HG02588 (cell line): Measurements from ENCODE around the gene PLEKHG5.
"Not testable (repeated sequence)": the region's sequence is repeated elsewhere in the genome, so short reads cannot be mapped to it uniquely, and the experiment has no call there.

Experiments
- ATAC-seq: cut with Tn5 transposase; IDR thresholded peaks from one replicate; pipeline ENCODE4 v1.9.1; 2021; ENCODE audit warnings: mild to moderate bottlenecking, moderate library complexity; ENCODE audit not compliant: unreplicated experiment

Gene PLEKHG5

GRCh38 chr1:6464514-6464836 lies 27.0 kb downstream of the PLEKHG5 start:
- no peak for ATAC-seq

DNA sequence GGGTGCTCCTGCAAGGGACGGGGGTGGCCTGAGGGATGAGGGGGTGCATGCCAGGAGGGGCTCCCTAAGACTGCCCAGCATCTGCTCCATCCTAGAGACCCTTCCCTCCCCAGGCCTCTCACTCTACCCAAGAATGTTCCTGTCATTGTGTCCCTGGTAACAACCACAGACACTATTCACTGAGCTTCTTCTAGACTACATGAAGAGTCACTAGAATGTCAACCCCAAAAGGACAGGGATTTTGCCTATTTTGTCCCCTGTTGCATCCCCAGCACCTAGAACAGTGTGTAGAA lies 28.4 kb downstream of the PLEKHG5 start:
- no peak for ATAC-seq

DNA sequence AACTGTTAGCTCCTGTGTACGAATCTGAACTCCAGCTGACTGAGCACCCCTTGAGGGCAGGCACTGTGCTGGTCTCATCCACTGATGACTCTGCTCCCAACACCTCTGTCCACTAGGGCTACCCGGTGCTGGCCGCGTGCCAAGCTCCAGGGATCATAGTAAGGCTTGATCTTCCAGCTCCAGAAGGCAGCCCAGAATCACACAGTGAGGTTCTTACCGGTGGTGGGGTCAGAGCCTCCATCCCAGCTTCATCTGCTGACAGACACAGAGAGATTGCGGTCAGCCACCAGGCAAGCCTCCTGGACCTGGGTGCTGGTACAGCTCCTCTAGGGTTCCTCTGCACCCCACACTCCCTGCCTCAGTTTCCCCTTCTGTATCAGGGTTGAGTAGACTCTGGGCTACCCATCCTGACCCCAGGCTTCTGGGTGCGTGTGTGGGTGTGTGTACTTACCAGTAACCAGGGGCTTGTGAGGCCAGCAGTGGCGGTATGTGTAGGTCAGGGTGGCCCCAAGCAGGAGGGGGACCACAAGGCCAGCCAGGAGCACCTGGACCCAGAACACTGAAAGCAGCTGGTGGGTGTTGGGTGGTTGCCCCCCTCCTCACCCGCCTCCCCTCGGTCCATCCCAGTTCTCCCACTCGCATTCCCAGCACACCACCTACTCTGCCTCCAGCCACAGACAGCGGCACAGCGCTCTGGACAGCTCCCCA lies 28.9 kb downstream of the PLEKHG5 start:
- no peak for ATAC-seq

DNA sequence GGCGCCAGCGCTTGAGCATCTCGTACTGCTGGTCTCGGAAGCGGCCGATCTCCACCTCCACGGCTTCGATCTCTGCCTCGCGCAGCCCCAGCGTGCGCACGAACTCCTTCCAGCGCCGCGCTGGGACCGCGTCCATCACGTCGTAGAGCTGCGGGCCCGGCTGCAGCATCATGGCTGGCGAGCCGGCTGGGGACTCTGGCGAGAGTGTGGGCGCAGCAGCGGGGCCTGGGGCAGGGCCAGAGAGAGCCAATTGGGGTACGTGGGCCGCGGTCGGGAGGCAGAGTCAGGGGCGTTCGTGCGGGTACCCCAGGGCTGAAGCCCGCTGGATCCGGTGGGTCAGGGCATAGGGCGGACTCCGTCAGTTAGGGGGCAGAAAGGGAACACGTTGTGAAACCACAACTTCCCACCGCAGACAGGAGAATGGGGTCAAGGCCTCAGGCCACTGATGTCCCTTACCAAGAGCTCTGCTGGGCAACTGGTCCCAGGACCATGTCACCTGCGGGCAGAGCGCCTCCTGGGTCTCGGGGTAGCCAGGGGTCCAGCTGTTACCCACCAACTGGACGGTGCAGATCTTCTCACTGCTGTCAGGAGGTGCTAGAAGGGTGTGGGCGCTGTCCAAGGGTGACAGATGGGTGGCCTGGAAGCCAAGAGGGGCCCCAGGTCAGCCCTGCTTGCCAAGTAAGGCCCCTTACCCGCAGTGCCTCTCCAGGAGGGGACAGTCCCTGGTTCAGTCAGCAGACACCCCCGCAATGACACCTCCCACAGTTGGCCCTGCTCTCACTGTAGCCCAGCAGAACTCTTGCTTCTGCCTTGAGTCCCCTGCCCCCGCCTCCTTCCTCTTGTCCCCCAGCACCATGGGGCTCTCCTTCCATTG lies 29.7 kb downstream of the PLEKHG5 start:
- ATAC-seq = no peak

DNA sequence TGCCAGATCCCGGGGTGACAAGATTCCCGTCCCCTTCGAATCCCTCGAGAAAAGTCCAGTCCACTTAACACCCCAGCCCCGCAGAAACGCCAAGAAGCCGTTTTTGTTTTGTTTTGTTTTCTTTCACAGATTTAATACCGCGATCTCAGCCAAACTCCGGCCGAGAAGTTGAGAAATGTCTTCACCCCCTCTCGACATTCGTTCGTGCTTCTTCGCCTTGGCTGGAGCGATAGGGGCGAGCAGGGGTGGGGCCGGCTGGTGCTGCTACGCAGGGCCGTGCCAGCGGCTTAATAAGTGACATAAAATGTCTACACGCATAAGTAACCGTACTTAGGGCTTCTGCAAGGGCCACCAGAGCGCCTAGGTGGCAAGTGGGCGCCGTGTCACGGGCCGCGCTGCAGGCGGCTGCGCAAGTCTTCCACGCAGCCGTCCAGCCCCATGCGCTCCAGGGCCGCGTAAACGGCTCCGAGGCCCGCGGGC lies 30.4 kb downstream of the PLEKHG5 start:
- no peak for ATAC-seq

GRCh38 chr1:6460301-6461050 lies 31.0 kb downstream of the PLEKHG5 start:
- ATAC-seq = no peak

- no peak for ATAC-seq
Observed at GRCh38 chr1:6459850-6460265, 31.6 kb downstream of the PLEKHG5 start.

DNA sequence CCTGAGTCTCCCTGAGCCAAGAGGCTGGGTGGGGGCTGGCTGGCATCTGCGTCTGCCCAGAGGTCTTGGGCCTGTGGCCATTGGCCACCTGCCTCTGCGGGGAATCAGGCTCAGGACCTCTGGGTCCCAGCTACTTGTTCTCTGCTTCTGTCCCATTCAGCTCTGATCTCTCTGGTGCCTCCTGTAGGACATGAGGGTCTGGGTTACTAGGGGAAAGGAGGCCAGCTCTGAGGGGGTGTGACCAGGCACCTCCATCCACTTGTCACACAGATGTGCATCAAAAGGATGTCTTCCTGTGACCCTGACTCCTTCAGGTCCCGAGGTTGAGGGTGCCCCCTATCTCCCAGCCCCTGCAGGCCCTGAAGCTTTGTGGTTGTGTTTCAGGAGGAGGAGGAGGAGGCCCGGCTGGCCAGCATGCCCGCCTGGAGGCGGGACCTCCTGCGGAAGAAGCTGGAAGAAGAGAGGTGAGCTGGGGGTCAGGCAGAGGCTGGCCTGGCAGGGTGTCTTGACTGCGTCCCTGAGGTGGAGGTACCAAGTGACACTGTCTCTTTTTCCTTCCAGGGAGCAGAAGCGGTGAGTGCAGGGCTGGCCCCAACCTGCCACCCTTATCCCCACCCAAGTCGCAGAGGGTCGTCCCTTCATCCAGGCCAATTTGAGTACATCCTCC lies 34.5 kb downstream of the PLEKHG5 start:
- no peak for ATAC-seq

- ATAC-seq = not testable (repeated sequence)
Observed at GRCh38 chr1:6455752-6456520, 35.5 kb downstream of the PLEKHG5 start.

GRCh38 chr1:6454856-6455751 lies 36.4 kb downstream of the PLEKHG5 start:
- no peak for ATAC-seq

- ATAC-seq = not testable (repeated sequence)
Observed at GRCh38 chr1:6453895-6454855, 37.3 kb downstream of the PLEKHG5 start.

DNA sequence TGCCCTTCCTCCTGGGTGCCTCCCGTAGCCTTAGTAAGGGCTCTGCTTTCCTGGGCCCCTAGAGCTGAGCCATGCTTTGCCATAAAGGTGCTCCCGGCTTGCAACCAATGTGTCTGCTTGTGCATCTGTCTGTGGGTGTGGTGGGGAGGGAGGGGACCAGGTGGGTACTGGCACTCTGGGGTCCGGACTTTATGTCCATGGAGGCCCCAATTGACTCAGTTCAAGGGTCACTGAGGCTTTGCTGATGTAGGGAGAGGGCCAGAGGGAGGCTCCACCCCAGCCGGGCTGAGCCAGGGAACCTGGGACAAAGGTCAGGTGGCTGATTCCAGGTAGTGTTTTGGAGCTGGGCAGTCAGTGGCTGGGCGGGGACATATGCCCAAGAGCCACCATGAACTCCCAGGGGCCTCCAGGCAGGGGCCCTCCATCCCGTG lies 40.5 kb downstream of the PLEKHG5 start:
- ATAC-seq = no peak

DNA sequence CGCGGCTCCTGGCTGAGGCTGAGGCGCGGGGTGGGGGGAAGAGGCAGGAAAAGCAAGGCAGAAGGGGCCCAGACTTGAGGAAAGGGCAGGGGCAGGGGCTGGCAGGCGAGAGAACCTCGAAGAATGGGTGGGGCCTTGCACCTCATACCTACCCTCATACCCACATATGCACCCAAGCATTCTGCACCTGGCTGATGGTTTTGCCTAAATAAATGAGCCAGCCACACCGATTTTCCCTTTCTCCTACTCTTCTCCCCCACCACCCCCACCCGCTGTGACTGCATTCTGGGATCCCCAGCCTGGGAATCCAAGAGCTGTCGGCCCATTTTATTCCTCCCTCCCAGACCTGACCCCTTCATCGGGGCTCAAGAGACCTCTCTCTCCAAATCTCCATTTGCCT lies 41.0 kb downstream of the PLEKHG5 start:
- ATAC-seq = not testable (repeated sequence)

- no peak for ATAC-seq
Observed at GRCh38 chr1:6450005-6450450, 41.4 kb downstream of the PLEKHG5 start.

DNA sequence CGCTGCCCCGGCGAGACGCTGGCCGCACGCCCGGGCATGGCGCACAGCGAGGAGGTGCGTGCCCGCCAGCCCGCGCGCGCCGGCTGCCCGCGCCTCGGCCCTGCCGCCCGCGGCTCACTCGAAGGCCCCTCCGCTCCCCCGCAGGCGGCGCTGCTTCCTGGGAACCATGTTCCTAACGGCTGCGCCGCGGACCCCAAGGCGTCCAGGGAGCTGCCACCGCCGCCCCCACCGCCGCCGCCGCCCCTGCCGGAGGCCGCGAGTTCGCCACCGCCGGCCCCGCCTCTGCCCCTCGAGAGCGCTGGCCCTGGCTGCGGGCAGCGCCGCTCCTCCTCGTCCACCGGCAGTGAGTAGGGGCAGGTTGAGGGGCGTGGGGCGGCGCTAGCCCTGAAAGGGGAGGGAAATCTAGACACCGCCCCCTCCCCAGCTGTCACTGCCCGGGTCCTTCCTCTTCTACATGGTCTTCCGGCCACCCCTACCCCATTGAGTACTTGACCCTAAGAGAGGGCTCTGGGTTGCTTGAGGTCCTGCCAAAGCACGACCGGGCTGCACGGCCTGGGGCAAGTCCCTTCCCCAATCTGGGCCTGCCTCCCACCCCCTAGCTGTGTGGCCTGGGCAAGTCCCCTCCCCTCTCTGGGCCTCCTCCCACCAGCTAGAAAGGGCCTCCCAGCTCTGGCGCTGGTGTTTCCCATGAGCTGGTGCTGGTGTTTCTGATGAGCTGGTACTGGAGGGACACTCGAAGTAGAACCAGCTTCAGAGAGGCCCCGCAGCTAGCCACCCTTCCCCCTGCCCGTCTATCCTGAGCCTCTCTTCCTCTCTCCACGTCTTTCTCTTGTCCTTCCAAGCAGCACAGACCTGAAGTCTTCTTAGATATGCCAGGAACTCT lies 42.5 kb downstream of the PLEKHG5 start:
- ATAC-seq = no peak

DNA sequence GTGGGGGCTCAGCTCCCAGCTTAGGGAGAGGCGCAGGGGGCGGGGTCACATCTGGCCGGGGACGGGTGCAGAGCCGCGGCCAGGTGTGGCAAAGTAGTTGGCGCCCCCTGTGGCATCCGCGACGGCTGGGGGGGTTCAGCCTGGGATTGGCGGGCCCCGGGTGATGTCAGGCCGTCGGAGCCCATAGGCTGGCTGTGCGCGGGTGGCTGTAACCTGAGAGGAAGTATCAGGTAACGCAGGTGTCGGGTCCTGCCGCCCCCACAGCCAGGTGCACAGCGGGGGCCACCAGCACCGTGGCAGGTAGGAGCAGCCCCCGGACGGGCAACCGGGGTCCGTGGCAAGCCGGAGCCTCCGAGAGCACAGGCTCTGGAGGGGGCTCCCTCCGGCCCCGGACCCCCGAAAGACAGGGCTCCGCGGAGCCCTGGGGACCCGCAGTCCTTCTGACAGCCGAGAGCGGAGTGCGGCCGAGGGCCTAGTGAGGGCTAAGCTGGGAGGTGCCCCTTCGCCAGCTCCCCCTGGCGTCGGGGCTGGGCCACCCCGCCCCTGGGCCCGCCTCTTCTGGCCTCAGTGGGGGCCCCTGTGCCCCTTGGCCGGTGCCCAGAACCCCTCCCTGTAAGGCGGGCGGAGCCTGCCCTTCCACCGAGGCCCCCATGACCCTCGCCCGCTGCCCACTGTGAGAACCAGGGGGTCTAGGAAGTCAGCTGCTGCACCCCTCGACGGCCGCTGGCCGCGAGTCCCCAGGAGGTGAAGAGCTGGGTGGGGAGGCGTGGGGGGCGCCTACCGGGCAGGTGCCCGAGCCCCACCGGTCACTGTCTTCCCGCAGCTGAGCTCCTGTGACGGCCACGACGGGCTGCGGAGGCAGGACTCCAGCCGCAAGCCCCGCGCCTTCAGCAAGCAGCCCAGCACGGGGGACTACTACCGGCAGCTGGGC lies 43.4 kb downstream of the PLEKHG5 start:
- no peak for ATAC-seq
